Duodenal mucosa (tissue), 2 donors: ENCODE measurements around the gene TXNDC2.
"Not testable (repeated sequence)": the region's sequence is repeated elsewhere in the genome, so short reads cannot be mapped to it uniquely, and the experiment has no call there.

Experiments used
- H3K27ac ChIP-seq: one replicate; pipeline ENCODE4 v1.7.0; 2013; ENCODE audit warnings: low read depth, low read length
- H3K27me3 ChIP-seq, 2 donors: one replicate each; pipeline ENCODE4 v1.7.0; 2013; ENCODE audit warnings: low read length in 2 of 2, control low read depth in 1 of 2; ENCODE audit not compliant: insufficient read depth in 2 of 2, control insufficient read depth in 1 of 2
- H3K36me3 ChIP-seq, 2 donors: one replicate each; pipeline ENCODE4 v1.7.0; 2013; ENCODE audit warnings: low read length in 2 of 2, control low read depth in 1 of 2; ENCODE audit not compliant: insufficient read depth in 2 of 2, control insufficient read depth in 1 of 2
- H3K4me1 ChIP-seq, 2 donors: one replicate each; pipeline ENCODE4 v1.7.0; 2013; ENCODE audit warnings: low read length in 2 of 2, control low read depth in 1 of 2; ENCODE audit not compliant: insufficient read depth in 2 of 2, control insufficient read depth in 1 of 2
- H3K4me3 ChIP-seq, 2 donors: one replicate each; pipeline ENCODE4 v1.7.0; 2013; ENCODE audit warnings: low read length in 2 of 2, low read depth in 1 of 2
- H3K9ac ChIP-seq, 2 donors: one replicate each; pipeline ENCODE4 v1.7.0; 2013; ENCODE audit warnings: low read length in 2 of 2, low read depth in 1 of 2
- H3K9me3 ChIP-seq, 2 donors: one replicate each; pipeline ENCODE4 v1.7.0; 2013; ENCODE audit warnings: low read length in 2 of 2, control low read depth in 1 of 2; ENCODE audit not compliant: control insufficient read depth in 1 of 2

TXNDC2 gene

DNA sequence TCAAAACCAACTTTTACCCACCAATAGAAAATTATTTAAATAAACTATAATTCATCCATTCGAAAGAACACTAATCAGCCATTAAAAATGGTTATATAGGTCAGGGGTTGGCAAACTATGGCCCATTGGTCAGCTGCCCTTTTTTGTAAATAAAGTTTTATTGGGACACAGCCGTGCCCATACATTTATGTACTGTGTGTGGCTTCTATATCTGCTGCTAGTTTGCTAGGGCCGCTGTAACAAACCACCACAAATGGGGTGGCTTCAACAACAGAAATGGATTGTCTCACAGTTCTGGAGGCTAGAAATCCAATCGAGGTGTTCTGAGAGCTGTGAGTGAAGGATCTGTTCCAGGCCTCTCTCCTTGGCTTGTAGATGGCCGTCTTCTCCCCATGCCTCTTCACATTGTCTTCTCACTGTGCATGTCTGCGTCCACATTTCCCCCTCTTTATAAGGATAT is 7.0 kb upstream of the TXNDC2 start:
- no peak overlapping the region for H3K9ac ChIP-seq
- H3K4me3 ChIP-seq: no peak overlapping the region
- H3K27ac ChIP-seq: no peak overlapping the region
- no peaks in the 10 kb centered on the region for H3K27me3 ChIP-seq
- peaks cover 0 to 12% of the 10 kb centered on the region in 2 donors for H3K4me1 ChIP-seq
- no peaks in the 10 kb centered on the region for H3K36me3 ChIP-seq
- H3K9me3 ChIP-seq: no peaks in the 10 kb centered on the region

DNA sequence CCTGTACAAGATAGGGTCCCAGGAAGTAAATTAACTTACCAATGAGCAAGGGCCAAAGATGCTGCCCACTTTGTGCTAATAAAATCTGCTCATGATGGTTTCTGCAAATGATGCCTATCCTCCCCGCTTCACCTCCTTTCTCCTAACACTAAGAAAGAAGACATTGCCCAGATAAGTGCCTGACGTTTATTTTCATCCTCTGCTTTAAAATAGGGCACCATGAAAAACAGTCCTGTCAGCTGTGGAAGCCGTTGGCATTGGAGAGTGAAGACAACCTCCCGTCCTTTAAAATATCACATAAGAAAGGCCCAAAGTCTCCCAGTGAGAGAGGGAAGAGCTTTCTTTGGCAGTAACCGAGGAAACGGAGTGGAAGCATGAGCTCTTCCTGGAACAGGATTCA is 1.7 kb upstream of the TXNDC2 start:
- H3K4me1 ChIP-seq: no peaks in the 10 kb centered on the region
- H3K27me3 ChIP-seq: no peaks in the 10 kb centered on the region
- no peaks in the 10 kb centered on the region for H3K9me3 ChIP-seq
- H3K36me3 ChIP-seq: no peaks in the 10 kb centered on the region
- H3K27ac ChIP-seq: no peak overlapping the region
- no peak overlapping the region for H3K9ac ChIP-seq
- H3K4me3 ChIP-seq: no peak overlapping the region

DNA sequence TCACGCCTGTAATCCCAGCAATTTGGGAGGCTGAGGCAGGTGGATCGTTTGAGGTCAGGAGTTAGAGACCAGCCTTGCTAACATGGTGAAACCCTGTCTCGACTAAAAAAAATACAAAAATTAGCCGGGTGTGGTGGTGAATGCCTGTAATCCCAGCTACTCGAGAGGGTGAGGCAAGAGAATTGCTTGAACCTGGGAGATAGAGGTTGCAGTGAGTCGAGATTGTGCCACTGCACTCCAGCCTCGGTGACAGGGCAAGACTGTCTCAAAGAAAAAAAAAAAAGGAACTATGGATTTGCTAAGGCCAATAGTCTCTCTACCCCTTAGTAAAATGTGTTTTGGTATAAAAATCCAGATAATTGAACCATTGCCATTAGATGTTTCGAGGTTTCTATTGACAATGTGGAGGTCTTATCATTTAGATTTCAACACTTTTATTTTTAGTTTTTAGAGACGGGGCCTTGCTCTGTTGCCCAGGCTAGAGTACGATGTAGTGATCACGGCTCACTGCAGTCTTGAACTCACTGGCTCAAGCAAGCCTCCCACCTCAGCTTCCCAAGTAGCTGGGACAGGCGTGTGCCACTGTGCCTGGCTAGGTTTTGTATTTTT is 1.1 kb upstream of the TXNDC2 start:
- Histone ChIP-seq H3K27ac (no peak overlapping the region), H3K9me3 (no peaks in the 10 kb centered on the region), H3K4me3 (no peak overlapping the region), H3K4me1 (no peaks in the 10 kb centered on the region), H3K36me3 (no peaks in the 10 kb centered on the region), H3K27me3 (no peaks in the 10 kb centered on the region), H3K9ac (no peak overlapping the region)

DNA sequence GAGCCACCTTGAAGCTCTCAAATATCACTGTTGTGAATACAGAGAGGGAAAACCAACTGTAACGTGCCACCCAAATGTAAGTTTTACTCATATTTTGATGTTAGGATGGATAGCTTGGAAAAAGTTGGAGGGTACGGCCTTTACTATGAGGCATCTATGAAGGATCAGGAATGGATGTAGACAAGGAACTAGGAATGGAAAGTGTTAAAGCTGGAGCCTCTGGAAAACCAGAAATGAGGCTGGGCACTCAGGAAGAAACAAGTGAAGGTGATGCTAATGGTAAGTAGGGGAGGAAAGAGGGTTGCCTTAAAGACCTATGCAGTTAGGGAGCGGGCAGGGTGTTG is 204 bp downstream of the TXNDC2 start:
- no peak overlapping the region for H3K4me3 ChIP-seq
- no peaks in the 10 kb centered on the region for H3K9me3 ChIP-seq
- no peak overlapping the region for H3K27ac ChIP-seq
- H3K27me3 ChIP-seq: no peaks in the 10 kb centered on the region
- H3K9ac ChIP-seq: no peak overlapping the region
- H3K36me3 ChIP-seq: no peaks in the 10 kb centered on the region
- no peaks in the 10 kb centered on the region for H3K4me1 ChIP-seq

DNA sequence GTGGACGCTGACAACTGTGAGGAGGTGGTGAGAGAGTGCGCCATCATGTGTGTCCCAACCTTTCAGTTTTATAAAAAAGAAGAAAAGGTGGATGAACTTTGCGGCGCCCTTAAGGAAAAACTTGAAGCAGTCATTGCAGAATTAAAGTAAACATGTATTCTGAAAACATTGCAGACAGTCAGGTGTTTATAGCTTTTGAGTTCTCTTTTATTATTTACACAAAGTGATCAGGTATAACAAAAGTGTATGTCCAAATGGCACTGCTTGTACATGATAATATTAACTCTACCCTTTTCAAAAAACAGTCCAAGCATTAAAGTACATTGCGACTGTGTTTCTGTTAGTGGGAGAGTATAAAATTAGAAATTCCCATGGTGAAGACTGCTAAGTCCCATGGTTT is 2.2 kb downstream of the TXNDC2 start:
- Histone ChIP-seq H3K27ac (no peak overlapping the region), H3K36me3 (no peaks in the 10 kb centered on the region), H3K9ac (no peak overlapping the region), H3K27me3 (no peaks in the 10 kb centered on the region), H3K4me1 (no peaks in the 10 kb centered on the region), H3K9me3 (no peaks in the 10 kb centered on the region), H3K4me3 (no peak overlapping the region)

DNA sequence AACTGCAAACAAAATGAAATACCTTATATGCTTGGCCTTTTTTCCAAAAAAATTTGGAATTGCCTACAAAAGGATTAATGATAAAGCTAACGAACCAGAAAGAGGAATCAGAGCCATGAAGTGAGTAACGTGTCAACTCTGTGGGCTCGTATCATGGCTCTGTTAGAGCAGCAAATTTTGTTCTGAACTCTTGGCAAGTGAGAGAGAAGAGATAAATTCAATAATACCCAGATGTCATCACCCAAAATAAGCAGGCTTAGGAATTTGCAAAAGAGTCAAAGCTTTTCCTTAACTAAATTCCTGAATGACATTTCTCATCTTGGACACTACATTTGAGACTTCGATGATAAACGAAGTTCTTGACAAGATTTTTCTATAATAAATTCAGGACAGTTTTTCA is 4.4 kb downstream of the TXNDC2 start:
- Histone ChIP-seq H3K27me3 (no peaks in the 10 kb centered on the region), H3K9ac (no peak overlapping the region), H3K9me3 (no peaks in the 10 kb centered on the region), H3K36me3 (no peaks in the 10 kb centered on the region), H3K27ac (no peak overlapping the region), H3K4me1 (no peaks in the 10 kb centered on the region), H3K4me3 (no peak overlapping the region)

DNA sequence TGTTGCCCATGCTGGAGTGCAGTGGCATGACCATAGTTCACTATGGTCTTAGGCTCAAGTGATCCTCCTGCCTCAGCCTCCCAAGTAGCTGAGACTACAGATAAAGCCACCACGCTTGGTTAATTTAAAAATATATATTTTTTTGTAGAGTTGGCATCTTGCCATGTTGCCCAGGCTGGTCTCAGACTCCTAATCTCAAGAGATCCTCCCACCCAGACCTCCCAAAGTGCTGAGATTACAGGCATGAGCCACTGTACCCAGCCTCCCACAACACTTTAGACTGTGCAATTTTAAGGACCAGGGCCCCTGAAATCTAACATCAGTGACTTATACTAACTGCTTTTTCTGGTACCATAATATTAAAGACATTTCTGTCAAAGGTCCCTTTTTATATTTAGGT is 5.2 kb downstream of the TXNDC2 start:
- no peaks in the 10 kb centered on the region for H3K9me3 ChIP-seq

DNA sequence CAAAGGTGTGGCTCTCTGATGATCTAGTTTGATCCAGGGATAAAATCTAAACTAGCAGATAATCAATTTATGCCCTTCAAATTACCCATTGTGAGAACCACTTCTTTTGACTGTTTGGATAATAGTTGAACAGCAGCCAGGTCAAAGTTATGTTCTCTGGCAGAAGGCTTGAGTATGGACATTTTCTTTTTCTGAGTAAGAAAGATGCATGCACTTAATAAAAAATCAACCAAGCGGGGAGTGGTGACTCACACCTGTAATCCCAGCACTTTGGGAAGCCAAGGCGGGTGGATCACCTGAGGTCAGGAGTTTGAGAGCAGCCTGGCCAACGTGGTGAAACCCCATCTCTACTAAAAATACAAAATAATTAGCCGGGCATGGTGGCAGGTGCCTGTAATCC is 5.7 kb downstream of the TXNDC2 start:
- H3K4me3 ChIP-seq, H3K27me3 ChIP-seq, H3K4me1 ChIP-seq, H3K9me3 ChIP-seq, H3K9ac ChIP-seq, H3K27ac ChIP-seq, H3K36me3 ChIP-seq: not testable (repeated sequence)

More for the DNA sequence above, 5.2 kb downstream of the TXNDC2 start:
- Histone ChIP-seq H3K4me3 (no peak overlapping the region), H3K27ac (no peak overlapping the region), H3K9ac (no peak overlapping the region), H3K36me3 (no peaks in the 10 kb centered on the region), H3K4me1 (no peaks in the 10 kb centered on the region), H3K27me3 (no peaks in the 10 kb centered on the region)

DNA sequence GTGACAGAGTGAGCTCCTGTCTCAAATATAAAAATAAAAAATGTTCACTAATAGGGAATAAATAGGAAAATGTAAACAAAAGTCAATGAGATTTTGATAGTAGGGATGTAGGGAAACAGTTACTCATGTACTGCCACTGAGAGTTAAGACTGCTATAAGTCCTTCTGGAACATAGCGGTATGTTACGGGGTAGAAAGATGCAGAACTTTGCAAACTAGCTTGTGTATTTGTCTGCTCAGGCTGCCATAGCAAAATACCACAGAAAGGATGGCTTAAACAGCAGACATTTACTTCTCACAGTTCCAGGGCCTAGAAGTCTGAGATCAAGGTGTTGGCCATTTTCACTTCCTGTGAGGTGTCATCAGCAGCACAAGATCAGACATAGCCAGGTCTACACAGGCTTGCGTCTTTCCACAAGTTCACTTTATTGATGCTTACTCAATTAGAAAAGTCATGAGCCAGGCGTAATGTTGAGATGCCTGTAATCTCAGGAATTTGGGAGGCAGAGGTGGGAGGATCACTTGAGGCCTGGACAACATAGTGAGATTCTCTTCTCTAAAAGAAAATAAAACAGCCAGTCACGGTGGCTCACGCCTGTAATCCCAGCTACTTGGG is 8.8 kb downstream of the TXNDC2 start:
- H3K4me3 ChIP-seq: no peak overlapping the region
- H3K9ac ChIP-seq: no peak overlapping the region
- H3K27me3 ChIP-seq: no peaks in the 10 kb centered on the region
- peaks cover 0 to 6% of the 10 kb centered on the region in 2 donors for H3K4me1 ChIP-seq
- H3K9me3 ChIP-seq: no peaks in the 10 kb centered on the region
- H3K36me3 ChIP-seq: no peaks in the 10 kb centered on the region
- H3K27ac ChIP-seq: no peak overlapping the region

DNA sequence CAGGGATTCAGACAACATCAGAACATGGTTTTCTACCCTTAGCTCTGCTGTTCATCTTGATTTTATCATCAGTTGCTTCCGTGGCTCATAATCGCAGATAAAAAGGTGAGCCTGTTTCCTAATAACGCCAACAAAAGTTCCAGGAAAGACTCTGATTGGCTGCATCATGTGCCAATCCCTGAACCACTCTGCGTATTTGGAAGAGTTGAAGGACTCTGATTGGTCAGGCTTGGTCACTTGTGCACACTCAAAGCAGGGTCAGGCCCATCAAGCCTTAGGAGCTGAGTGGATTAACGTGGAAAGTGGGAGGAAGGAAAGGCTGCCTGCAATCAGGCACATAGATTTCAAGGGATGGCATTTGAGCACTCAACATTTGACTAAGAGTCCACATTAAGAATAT is 11.4 kb downstream of the TXNDC2 start:
- Histone ChIP-seq H3K27ac (no peak overlapping the region), H3K9ac (no peak overlapping the region)

More for the DNA sequence above, 11.4 kb downstream of the TXNDC2 start:
- Histone ChIP-seq H3K4me3 (no peak overlapping the region), H3K4me1 (peaks cover 0 to 6% of the 10 kb centered on the region in 2 donors), H3K27me3 (no peaks in the 10 kb centered on the region), H3K9me3 (no peaks in the 10 kb centered on the region), H3K36me3 (no peaks in the 10 kb centered on the region)
